ENCODE measurements around the gene ZNHIT3. TPM values are rescaled to one million over a fixed set of nuclear protein-coding genes. Genes with fewer than 3 reads are reported as not detected.

The ZNHIT3 gene
- total and polyA plus RNA-seq, 10 of the 15 experiments (the other 5 are each of a cell fraction or from before 2014, with no cell fraction given), result 34.1 to 128 (median 55.6) TPM

DNA sequence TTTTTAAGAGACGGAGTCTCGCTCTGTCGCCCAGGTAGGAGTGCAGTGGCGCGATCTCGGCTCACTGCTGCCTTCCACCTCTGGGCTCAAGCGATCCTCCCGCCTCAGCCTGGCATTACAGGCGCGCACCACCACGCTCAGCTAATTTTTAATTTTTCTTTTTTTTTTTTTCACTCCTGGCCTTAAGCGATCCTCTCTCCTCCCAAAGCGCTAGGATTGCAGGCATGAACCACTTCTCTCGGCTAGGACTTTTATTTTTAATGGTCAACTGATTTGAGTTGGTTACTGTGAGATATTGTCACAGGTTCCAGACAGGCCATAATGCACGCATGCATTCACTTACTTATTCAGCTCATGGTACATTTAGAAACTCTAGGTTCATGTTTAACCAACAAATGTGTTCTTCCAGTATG is 49.2 kb downstream of the ZNHIT3 start (continued):
- TF ChIP-seq, protein P1, sequence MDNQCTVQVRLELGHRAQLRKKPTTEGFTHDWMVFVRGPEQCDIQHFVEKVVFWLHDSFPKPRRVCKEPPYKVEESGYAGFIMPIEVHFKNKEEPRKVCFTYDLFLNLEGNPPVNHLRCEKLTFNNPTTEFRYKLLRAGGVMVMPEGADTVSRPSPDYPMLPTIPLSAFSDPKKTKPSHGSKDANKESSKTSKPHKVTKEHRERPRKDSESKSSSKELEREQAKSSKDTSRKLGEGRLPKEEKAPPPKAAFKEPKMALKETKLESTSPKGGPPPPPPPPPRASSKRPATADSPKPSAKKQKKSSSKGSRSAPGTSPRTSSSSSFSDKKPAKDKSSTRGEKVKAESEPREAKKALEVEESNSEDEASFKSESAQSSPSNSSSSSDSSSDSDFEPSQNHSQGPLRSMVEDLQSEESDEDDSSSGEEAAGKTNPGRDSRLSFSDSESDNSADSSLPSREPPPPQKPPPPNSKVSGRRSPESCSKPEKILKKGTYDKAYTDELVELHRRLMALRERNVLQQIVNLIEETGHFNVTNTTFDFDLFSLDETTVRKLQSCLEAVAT (IDR thresholded peaks at IDR 0.05), result peak; percentile 81
- TF ChIP-seq BHLHE40 (IDR thresholded peaks at IDR 0.05; ENCODE audit: borderline replicate concordance in 1 of 2, low read depth in 2 of 2, low read length in 1 of 2) (no peak), NBN (IDR thresholded peaks at IDR 0.05) (peak; percentile 90), ATF7 (IDR thresholded peaks at IDR 0.05; ENCODE audit: low read depth) (peak; percentile 22; the same call in 1 of the 2 replicates), ZNF217 (IDR thresholded peaks at IDR 0.05) (peak; percentile 88)
- TF ChIP-seq, protein P2, sequence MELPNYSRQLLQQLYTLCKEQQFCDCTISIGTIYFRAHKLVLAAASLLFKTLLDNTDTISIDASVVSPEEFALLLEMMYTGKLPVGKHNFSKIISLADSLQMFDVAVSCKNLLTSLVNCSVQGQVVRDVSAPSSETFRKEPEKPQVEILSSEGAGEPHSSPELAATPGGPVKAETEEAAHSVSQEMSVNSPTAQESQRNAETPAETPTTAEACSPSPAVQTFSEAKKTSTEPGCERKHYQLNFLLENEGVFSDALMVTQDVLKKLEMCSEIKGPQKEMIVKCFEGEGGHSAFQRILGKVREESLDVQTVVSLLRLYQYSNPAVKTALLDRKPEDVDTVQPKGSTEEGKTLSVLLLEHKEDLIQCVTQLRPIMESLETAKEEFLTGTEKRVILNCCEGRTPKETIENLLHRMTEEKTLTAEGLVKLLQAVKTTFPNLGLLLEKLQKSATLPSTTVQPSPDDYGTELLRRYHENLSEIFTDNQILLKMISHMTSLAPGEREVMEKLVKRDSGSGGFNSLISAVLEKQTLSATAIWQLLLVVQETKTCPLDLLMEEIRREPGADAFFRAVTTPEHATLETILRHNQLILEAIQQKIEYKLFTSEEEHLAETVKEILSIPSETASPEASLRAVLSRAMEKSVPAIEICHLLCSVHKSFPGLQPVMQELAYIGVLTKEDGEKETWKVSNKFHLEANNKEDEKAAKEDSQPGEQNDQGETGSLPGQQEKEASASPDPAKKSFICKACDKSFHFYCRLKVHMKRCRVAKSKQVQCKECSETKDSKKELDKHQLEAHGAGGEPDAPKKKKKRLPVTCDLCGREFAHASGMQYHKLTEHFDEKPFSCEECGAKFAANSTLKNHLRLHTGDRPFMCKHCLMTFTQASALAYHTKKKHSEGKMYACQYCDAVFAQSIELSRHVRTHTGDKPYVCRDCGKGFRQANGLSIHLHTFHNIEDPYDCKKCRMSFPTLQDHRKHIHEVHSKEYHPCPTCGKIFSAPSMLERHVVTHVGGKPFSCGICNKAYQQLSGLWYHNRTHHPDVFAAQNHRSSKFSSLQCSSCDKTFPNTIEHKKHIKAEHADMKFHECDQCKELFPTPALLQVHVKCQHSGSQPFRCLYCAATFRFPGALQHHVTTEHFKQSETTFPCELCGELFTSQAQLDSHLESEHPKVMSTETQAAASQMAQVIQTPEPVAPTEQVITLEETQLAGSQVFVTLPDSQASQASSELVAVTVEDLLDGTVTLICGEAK (IDR thresholded peaks at IDR 0.05; ENCODE audit: borderline replicate concordance), result peak; percentile 9; the same call in 1 of the 2 replicates

DNA sequence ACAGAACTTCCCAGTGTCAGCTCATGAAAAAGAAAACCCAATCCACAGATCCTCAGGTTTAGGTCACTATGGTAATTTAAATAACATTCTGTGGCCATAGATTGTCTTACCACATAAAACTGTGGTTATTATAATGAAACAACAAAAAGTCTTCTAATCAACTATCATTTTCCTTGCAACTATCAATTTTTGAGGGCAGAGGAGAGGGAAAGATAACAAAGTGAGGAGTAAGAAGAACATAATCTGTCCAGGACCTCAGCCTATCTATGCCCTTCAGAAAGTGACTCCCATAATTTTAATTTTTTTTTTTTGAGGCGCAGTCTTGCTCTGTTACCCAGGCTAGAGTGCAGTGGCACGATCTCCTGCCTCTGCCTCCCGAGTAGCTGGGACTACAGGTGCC is 54.2 kb downstream of the ZNHIT3 start:
- Histone ChIP-seq H3K9ac (ENCODE audit: control insufficient read depth, insufficient read depth, low read length) (no peak overlapping the region), H3K27ac (ENCODE audit: control insufficient read depth, insufficient read depth) (no peak overlapping the region), H2AFZ (ENCODE audit: control insufficient read depth, low read depth, low read length) (no peak overlapping the region), H3K36me3 (ENCODE audit: control insufficient read depth in 2 of 2, insufficient read depth in 2 of 2, low read length in 1 of 2) (peaks cover 0 to 7% of the 10 kb centered on the region in 2 experiments; a peak in 3 of 4 replicates), H3K4me1 (ENCODE audit: control insufficient read depth, insufficient read depth, low read length) (no peaks in the 10 kb centered on the region; the same call in 1 of the 2 replicates), H3K4me3 (no peak overlapping the region), H3K79me2 (ENCODE audit: control insufficient read depth, insufficient read depth, low read length) (peaks cover 25% of the 10 kb centered on the region), H3K4me2 (ENCODE audit: control insufficient read depth, insufficient read depth) (no peak overlapping the region), H4K20me1 (ENCODE audit: control insufficient read depth, insufficient read depth) (no peaks in the 10 kb centered on the region), H3K9me3 (replicated peaks; ENCODE audit: control insufficient read depth, insufficient read depth, low read length) (no peaks in the 10 kb centered on the region), H3K27me3 (replicated peaks in 1 of 2; ENCODE audit: control insufficient read depth in 2 of 2, insufficient read depth in 2 of 2, low read length in 1 of 2) (no peaks in the 10 kb centered on the region)
- intact Hi-C loops (cut with micrococcal nuclease; ENCODE audit: unreplicated experiment), result no loop called here
- 90% methylated on average over 3 of the region's 3 CpGs for WGBS (ENCODE audit: insufficient coverage, insufficient replicate concordance, low lambda C conversion rate, missing lambda C conversion rate)
- ChIA-PET CTCF (no interaction called here), RAD21 (ENCODE audit: unreplicated experiment) (no interaction called here), POLR2A (no interaction called here), SMC1A (ENCODE audit: uncharacterized antibody, unreplicated experiment) (no interaction called here)
- in situ Hi-C loops (cut with MboI), result no loop called here
- no peak for FAIRE-seq
- no peak for ATAC-seq
- BruUV-seq (replicated peaks), result no TSS peak
- DNase-seq (ENCODE audit: low read depth, low spot score), result no peak
- TF ChIP-seq HDAC6 (IDR thresholded peaks at IDR 0.05; ENCODE audit: unreplicated experiment) (no peak), EED (IDR thresholded peaks at IDR 0.05; ENCODE audit: low read depth) (no peak), KLF5 (IDR thresholded peaks at IDR 0.05; ENCODE audit: partially characterized antibody) (no peak), EZH2 (IDR thresholded peaks at IDR 0.05; ENCODE audit: borderline replicate concordance, control insufficient read depth, low read depth, low read length) (no peak), PAX8 (IDR thresholded peaks at IDR 0.05) (no peak), FOXK2 (IDR thresholded peaks at IDR 0.05) (no peak), CBX3 (IDR thresholded peaks at IDR 0.05; ENCODE audit: borderline replicate concordance, low read depth) (no peak), BCL11A (IDR thresholded peaks at IDR 0.05; ENCODE audit: low read depth, low read length) (no peak), IKZF2 (IDR thresholded peaks at IDR 0.05) (no peak)
- TF ChIP-seq, protein P1 (IDR thresholded peaks at IDR 0.05), result no peak
- TF ChIP-seq, protein P3, sequence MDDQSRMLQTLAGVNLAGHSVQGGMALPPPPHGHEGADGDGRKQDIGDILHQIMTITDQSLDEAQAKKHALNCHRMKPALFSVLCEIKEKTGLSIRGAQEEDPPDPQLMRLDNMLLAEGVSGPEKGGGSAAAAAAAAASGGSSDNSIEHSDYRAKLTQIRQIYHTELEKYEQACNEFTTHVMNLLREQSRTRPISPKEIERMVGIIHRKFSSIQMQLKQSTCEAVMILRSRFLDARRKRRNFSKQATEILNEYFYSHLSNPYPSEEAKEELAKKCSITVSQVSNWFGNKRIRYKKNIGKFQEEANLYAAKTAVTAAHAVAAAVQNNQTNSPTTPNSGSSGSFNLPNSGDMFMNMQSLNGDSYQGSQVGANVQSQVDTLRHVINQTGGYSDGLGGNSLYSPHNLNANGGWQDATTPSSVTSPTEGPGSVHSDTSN (IDR thresholded peaks at IDR 0.05; ENCODE audit: insufficient replicate concordance, low read depth, low read length), result no peak
